HG03103 (cell line): ENCODE measurements around the gene ATP6V1B1.
"Not testable (repeated sequence)": the region's sequence is repeated elsewhere in the genome, so short reads cannot be mapped to it uniquely, and the experiment has no call there.

Source experiments
- ATAC-seq: cut with Tn5 transposase; IDR thresholded peaks from one replicate; pipeline ENCODE4 v1.9.1; 2021; ENCODE audit warnings: low read depth; ENCODE audit not compliant: unreplicated experiment

The ATP6V1B1 gene

DNA sequence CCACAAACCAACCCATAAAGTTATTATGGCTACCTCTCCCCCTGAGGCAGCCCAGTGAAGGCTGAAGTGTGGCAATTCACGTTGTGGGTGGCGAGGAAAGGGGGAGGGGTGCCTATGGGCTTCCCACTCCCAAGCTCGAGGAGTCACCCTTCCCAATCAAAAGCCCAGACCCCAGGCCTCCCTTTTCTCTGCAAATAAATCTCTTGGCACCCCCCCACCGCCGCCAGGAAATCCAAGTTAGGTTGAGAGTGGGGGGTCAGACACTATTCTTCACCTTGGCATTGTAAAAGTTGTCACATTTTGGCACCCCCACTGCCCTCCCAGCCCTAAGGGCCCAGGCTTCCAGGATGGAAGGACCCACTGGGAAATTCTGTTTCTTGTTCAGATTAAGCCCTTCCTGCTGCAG lies 49.6 kb downstream of the ATP6V1B1 start:
- no peak for ATAC-seq

GRCh38 chr2:70985956-70986355 lies 50.3 kb downstream of the ATP6V1B1 start:
- ATAC-seq = no peak

- no peak for ATAC-seq
These were observed 50.9 kb downstream of the ATP6V1B1 start for GRCh38 chr2:70986499-70987189.

GRCh38 chr2:70987386-70987785 lies 51.7 kb downstream of the ATP6V1B1 start:
- ATAC-seq = no peak

- no peak for ATAC-seq
These were observed 52.5 kb downstream of the ATP6V1B1 start for GRCh38 chr2:70988151-70988550.

- no peak for ATAC-seq
These were observed 53.3 kb downstream of the ATP6V1B1 start for GRCh38 chr2:70988726-70989648.

GRCh38 chr2:70990216-70990615 lies 54.5 kb downstream of the ATP6V1B1 start:
- no peak for ATAC-seq

GRCh38 chr2:70991142-70991541 lies 55.4 kb downstream of the ATP6V1B1 start:
- no peak for ATAC-seq

GRCh38 chr2:70991742-70992141 lies 56.0 kb downstream of the ATP6V1B1 start:
- no peak for ATAC-seq

DNA sequence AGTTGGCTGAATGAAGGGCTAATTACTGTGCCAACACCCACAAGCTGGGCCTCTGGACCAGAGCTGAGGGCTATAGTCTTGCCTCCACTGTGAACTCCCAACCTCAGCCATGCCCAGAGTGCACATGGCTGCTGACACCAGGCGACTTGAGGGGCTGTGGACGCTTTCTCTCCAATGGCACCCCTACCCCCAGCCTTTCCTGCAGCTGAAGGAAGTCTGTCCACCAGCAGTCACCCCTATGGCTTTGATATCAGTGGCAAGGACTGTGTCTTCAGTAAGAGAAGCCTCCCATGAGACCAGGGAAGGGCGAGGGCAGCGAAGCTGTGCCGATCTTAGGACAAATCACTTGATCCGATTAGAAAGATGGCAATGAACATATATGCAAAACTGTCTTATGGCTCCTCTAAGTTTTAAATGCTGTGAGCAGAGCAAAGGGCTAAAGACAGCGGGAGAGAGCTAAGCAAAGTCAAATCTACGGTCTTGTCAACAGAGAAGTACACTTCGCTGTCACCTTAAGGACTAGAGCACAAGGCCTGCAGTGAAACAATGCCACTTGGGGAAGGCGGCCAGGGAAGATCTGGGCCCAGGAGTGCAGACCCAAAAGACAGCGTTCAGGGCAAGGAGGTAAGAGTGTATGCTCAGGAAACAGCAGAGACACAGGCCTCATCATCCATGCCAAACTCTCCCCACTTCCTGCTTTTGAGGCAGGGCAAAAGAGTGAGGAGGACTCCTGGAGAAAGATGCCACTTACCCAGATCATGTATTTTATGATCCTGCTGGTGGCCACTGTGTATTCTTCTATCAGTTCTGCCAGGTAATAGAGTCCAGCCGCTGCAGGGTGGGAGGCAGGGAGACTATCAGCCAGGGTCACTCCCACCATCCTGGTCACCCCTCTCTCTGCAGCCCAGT lies 57.5 kb downstream of the ATP6V1B1 start:
- no peak for ATAC-seq

DNA sequence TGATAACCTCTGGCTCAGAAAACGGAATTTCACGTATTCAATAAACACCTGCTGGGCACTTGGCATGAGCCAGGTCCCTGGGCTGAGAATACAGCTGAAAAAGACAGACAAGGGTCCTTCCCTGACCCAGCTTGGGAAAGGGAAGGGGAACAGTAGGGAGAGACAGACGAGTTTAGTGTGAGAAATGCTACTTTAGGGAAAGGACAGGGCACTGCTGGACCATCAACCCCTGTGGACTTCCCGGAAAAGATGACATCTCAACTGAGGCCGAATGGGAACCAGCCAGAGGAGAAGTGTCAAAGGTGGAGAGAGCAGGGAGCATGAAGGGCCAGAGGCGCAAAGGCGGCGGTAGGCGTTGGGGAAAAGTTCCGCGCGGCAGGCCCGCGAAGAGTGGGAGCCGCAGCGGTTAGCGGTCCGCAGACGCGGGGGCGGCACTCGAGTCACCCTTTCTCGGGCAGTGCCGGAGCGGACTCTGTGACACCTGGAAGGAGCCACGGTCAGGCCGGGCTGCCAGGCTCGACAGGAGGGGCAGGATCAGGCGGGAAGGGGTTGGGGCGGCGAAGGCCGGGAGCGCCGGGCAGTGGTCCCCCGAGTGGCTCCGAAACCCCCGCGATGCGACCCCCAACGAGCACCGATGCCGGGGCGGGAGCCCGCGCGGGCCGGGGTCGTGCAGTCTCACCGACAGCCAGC lies 58.5 kb downstream of the ATP6V1B1 start:
- ATAC-seq = peak; percentile 20

GRCh38 chr2:70994699-70995425 lies 59.2 kb downstream of the ATP6V1B1 start, which contains the start of gene TEX261:
TEX261 (minus strand) TSS chr2:70994873; CDS start chr2:70994757, 116 bp downstream.
- peak; percentile 89 for ATAC-seq

DNA sequence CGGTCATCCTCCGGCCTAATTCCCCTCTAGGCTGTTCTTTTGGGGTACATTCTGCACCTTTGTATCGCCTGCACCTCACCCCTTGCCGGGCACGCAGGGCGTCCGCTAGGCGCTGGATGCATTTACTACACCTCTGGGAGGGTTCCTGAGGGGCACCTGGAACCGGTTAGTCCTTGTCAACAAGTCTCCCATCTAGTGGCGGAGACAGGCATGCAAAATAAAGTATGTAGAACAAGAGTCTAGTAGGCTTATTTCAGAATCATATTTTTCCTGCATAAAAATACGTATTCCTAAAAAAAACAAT lies 59.7 kb downstream of the ATP6V1B1 start:
- ATAC-seq = peak; percentile 32

GRCh38 chr2:70998885-70999284 lies 63.2 kb downstream of the ATP6V1B1 start:
- not testable (repeated sequence) for ATAC-seq

DNA sequence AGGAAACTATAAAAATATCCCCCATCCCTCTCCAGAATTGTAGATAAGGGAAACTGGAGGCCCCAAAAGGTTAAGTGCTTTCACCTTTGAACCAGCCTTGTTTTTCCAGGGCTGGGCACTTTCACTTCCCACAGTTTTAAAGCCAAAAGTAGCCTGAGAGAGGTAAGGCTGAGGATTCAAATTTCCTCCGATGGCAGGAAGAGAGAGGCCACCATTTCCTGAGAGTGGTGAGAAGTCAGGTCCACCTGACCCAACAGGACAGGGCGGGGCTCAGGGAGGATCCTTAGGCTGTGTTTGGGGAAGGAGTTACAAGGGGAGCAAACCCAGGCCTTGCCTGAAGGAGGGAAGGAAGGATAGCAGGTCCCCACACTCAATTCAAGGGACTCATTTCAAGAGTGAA lies 63.7 kb downstream of the ATP6V1B1 start:
- ATAC-seq = no peak

GRCh38 chr2:70999931-71000330 lies 64.2 kb downstream of the ATP6V1B1 start:
- ATAC-seq = not testable (repeated sequence)

- peak; percentile 81 for ATAC-seq
These were observed 65.3 kb downstream of the ATP6V1B1 start for GRCh38 chr2:71000780-71001591.

DNA sequence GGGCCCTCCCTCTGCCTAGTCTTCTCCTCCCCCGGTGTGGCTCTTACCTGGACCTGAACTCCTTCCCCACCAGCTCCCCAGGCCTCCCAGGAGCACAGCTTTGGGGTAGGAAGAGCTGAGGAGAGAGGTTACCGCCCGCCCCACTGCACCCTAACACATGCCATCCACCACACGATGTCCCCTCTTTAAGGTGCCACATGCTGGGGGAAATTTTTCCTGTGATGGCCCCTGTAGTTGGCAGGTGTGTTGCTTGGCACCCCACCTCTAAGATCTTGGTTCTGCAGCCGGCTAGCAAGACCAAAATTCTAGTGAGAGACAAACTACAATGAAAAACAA lies 65.9 kb downstream of the ATP6V1B1 start:
- no peak for ATAC-seq
